ENCODE data around the gene EPX.

Gene EPX

GRCh38 chr17:58166682-58167081 is 25.8 kb upstream of the EPX start, which contains the start of gene OR4D2:
Gene OR4D2 (plus strand): TSS chr17:58166982. CDS start chr17:58169656, 2,674 bp downstream.
- no peak within 1 kb of the TSS for H3K4me3 ChIP-seq (ENCODE audit: low read depth, low read length)
- DNase-seq (ENCODE audit: low read depth, low spot score): no peak
- CTCF ChIA-PET: no interaction called here
- no peak for TF ChIP-seq CTCF (IDR thresholded peaks at IDR 0.05; ENCODE audit: insufficient read depth, low read length, missing control alignments)
- POLR2A ChIA-PET: no interaction called here

- POLR2A ChIA-PET: no interaction called here
- DNase-seq (ENCODE audit: low read depth, low spot score): no peak
- CTCF ChIA-PET: interaction anchor here (0.7 to 1.1 kb wide), 2 partner anchors 11 to 28 kb away, joined by 3 to 4 read pairs; no protein-coding TSS in a partner anchor
- H3K4me3 ChIP-seq (ENCODE audit: low read depth, low read length): no peak overlapping the region
- no peak for TF ChIP-seq CTCF (IDR thresholded peaks at IDR 0.05; ENCODE audit: insufficient read depth, low read length, missing control alignments)
Measured at GRCh38 chr17:58170622-58171021, 21.9 kb upstream of the EPX start.

- TF ChIP-seq CTCF (IDR thresholded peaks at IDR 0.05; ENCODE audit: insufficient read depth, low read length, missing control alignments): peak; percentile 1
- H3K4me3 ChIP-seq (ENCODE audit: low read depth, low read length): no peak overlapping the region
- CTCF ChIA-PET: interaction anchor here (0.7 to 1.4 kb wide), 2 partner anchors 9 to 1051 kb away, joined by 3 to 4 read pairs; no protein-coding TSS in a partner anchor
- DNase-seq (ENCODE audit: low read depth, low spot score): no peak
- POLR2A ChIA-PET: no interaction called here
Measured at GRCh38 chr17:58172369-58173071, 20.0 kb upstream of the EPX start.

GRCh38 chr17:58174871-58175270 is 17.7 kb upstream of the EPX start:
- ChIA-PET CTCF (no interaction called here), POLR2A (no interaction called here)
- H3K4me3 ChIP-seq (ENCODE audit: low read depth, low read length): no peak overlapping the region
- no peak for TF ChIP-seq CTCF (IDR thresholded peaks at IDR 0.05; ENCODE audit: insufficient read depth, low read length, missing control alignments)
- DNase-seq (ENCODE audit: low read depth, low spot score): no peak

GRCh38 chr17:58176200-58176599 is 16.3 kb upstream of the EPX start:
- TF ChIP-seq CTCF (IDR thresholded peaks at IDR 0.05; ENCODE audit: insufficient read depth, low read length, missing control alignments): no peak
- ChIA-PET CTCF (interaction anchor here (0.9 kb wide), 1 partner anchor 11 kb away, joined by 3 read pairs; no protein-coding TSS in a partner anchor), POLR2A (no interaction called here)
- DNase-seq (ENCODE audit: low read depth, low spot score): no peak
- H3K4me3 ChIP-seq (ENCODE audit: low read depth, low read length): no peak overlapping the region

- no peak for TF ChIP-seq CTCF (IDR thresholded peaks at IDR 0.05; ENCODE audit: insufficient read depth, low read length, missing control alignments)
- no peak overlapping the region for H3K4me3 ChIP-seq (ENCODE audit: low read depth, low read length)
- ChIA-PET CTCF (no interaction called here), POLR2A (no interaction called here)
- no peak for DNase-seq (ENCODE audit: low read depth, low spot score)
Measured at GRCh38 chr17:58181796-58182195, 10.7 kb upstream of the EPX start.
